SK-N-SH treated with all-trans-retinoic acid at 6 μM for 48 hours (cell line): ENCODE results near the gene CIB1.
A peak's percentile ranks its signal among the peaks of the same experiment; 100 is the strongest.

Experiments
- ATAC-seq: fragments of 200-7000 bp; cut with Tn5 transposase; 3 replicates; pipeline ENCODE4 v1.9.1; 2020; ENCODE audit warnings: mild to moderate bottlenecking, moderate library complexity
- BACH2 ChIP-seq: fragments of 250-450 bp; sonication (Bioruptor Pico); IDR thresholded peaks from 2 replicates; pipeline ENCODE4 v1.9.0; 2021; ENCODE audit warnings: mild to moderate bottlenecking, borderline replicate concordance
- CREB5 ChIP-seq: fragments of 250-450 bp; sonication (Bioruptor Pico); IDR thresholded peaks from 2 replicates; pipeline ENCODE4 v1.5.1; 2020; ENCODE audit warnings: low read depth, mild to moderate bottlenecking, moderate library complexity
- CSDC2 ChIP-seq: fragments of 250-450 bp; sonication (Bioruptor Pico); IDR thresholded peaks from 2 replicates; pipeline ENCODE4 v1.5.0; 2020; ENCODE audit warnings: mild to moderate bottlenecking, moderate library complexity
- ESRRG ChIP-seq: fragments of 250-450 bp; sonication (Bioruptor Pico); IDR thresholded peaks from 2 replicates; pipeline ENCODE4 v1.6.1; 2021; ENCODE audit warnings: mild to moderate bottlenecking
- ISL1 ChIP-seq: fragments of 250-450 bp; sonication (Bioruptor Pico); IDR thresholded peaks from 2 replicates; pipeline ENCODE4 v2.1.2; 2022; ENCODE audit warnings: mild to moderate bottlenecking, moderate library complexity
- PATZ1 ChIP-seq: fragments of 250-450 bp; sonication (Bioruptor Pico); IDR thresholded peaks from 2 replicates; pipeline ENCODE4 v1.8.0; 2020; ENCODE audit warnings: mild to moderate bottlenecking, moderate library complexity, borderline replicate concordance
- POU6F1 ChIP-seq: fragments of 250-450 bp; sonication (Bioruptor Pico); IDR thresholded peaks from 2 replicates; pipeline ENCODE4 v1.8.0; 2021; ENCODE audit warnings: low read depth, mild to moderate bottlenecking, moderate library complexity, borderline replicate concordance
- RARB ChIP-seq: fragments of 250-450 bp; sonication (Bioruptor Pico); IDR thresholded peaks from 2 replicates; pipeline ENCODE4 v1.8.0; 2021; ENCODE audit warnings: mild to moderate bottlenecking, moderate library complexity
- SNAI2 ChIP-seq: fragments of 250-450 bp; sonication (Bioruptor Pico); IDR thresholded peaks from 2 replicates; pipeline ENCODE4 v1.5.0; 2020; ENCODE audit warnings: mild to moderate bottlenecking, moderate library complexity
- TSHZ2 ChIP-seq: fragments of 250-450 bp; sonication (Bioruptor Pico); IDR thresholded peaks from 2 replicates; pipeline ENCODE4 v1.5.0; 2020; ENCODE audit warnings: mild to moderate bottlenecking, moderate library complexity
- ZC3H10 ChIP-seq: fragments of 250-450 bp; sonication (Bioruptor Pico); IDR thresholded peaks from 2 replicates; pipeline ENCODE4 v1.5.1; 2021; ENCODE audit warnings: mild to moderate bottlenecking, moderate library complexity
- ZFP3 ChIP-seq: fragments of 250-450 bp; sonication (Bioruptor Pico); IDR thresholded peaks from 2 replicates; pipeline ENCODE4 v1.5.0; 2020; ENCODE audit warnings: mild to moderate bottlenecking, moderate library complexity
- ZNF70 ChIP-seq: fragments of 450-650 bp; formaldehyde crosslinking; IDR thresholded peaks from 2 replicates; pipeline ENCODE4 v1.5.0; 2020; ENCODE audit warnings: mild to moderate bottlenecking, moderate library complexity

The CIB1 gene

GRCh38 chr15:90217671-90218394 is 15.9 kb downstream of the CIB1 start (continued):
- TF ChIP-seq TSHZ2 (CRISPR knock-in tag), result no peak
- no peak for TF ChIP-seq BACH2
- no peak for TF ChIP-seq ISL1 (CRISPR knock-in tag)
- no peak for TF ChIP-seq CREB5 (CRISPR knock-in tag)

GRCh38 chr15:90214553-90215196 is 19.1 kb downstream of the CIB1 start:
- TF ChIP-seq ZFP3 (CRISPR knock-in tag) (no peak), ZC3H10 (CRISPR knock-in tag) (no peak), SNAI2 (CRISPR knock-in tag) (no peak), RARB (no peak), POU6F1 (CRISPR knock-in tag) (no peak), ZNF70 (CRISPR knock-in tag) (no peak), CSDC2 (CRISPR knock-in tag) (no peak), BACH2 (no peak), CREB5 (CRISPR knock-in tag) (no peak), ISL1 (CRISPR knock-in tag) (no peak), ESRRG (no peak)
- peak; percentile 40; the same call in 1 of the 3 replicates for ATAC-seq

GRCh38 chr15:90213818-90214204 is 19.9 kb downstream of the CIB1 start:
- no peak for TF ChIP-seq ZC3H10 (CRISPR knock-in tag)
- TF ChIP-seq TSHZ2 (CRISPR knock-in tag), result no peak
- no peak for TF ChIP-seq PATZ1 (CRISPR knock-in tag)
- no peak for ATAC-seq
